ENCODE results near the gene GSTK1. TPM values are rescaled to one million over a fixed set of nuclear protein-coding genes. Genes with fewer than 3 reads are reported as not detected.

GSTK1 gene
- polyA plus RNA-seq, 1 of the 3 experiments (the other 2 are of a cell fraction) = 299 TPM

DNA sequence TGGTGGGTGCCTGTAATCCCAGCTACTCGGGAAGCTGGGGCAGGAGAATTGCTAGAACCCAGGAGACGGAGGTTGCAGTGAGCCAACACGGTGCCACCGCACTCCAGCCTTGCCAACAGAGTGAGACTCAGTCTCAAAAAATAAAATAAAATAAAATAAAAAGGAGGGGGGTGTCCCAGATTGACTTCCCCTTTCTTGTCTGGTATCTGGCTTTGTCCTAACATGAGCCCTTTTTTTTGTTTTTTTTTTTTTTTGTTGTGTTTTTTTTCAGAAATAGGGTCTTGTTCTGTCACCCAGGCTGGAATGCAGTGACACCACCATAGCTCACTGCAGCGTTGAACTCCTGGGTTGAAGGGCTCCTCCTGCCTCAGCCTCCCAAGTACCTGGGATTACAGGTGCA, 29.6 kb downstream of the GSTK1 start (continued):
- TF ChIP-seq EP300 (IDR thresholded peaks at IDR 0.05; ENCODE audit: borderline replicate concordance in 1 of 2, low read depth in 1 of 2, low read length in 1 of 2) (no peak), GATA2 (CRISPR knock-in tag; IDR thresholded peaks at IDR 0.05) (no peak)

DNA sequence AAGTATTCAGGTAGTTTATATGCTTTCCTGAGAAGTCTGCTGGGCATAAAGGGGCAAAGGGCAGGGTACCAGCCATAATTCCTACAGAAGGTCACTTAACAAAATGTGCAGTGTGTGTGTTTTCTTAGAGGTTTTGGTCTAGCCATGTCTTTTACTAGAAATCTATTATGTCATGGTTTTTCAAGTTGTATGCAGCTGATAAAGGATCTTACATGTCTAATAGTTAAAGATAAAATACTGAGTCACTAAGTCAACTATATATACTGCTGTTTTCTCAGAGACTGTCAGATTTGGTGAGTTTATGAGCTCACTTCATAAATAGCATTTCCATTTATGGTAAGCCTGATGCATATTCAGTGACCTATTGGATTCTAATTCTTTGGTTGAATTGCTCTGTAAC, 32.6 kb downstream of the GSTK1 start:
- H3K4me3 ChIP-seq (ENCODE audit: low read depth in 2 of 2, low read length in 1 of 2) = no peak overlapping the region
- H2AFZ ChIP-seq (ENCODE audit: low read depth) = no peak overlapping the region
- no peak for DNase-seq
- peaks cover 18% of the 10 kb centered on the region for H4K20me1 ChIP-seq (ENCODE audit: insufficient read depth)
- CTCF ChIA-PET = interaction anchor here (1.1 to 7.0 kb wide), 7 partner anchors 9 to 81 kb away, joined by 3 to 60 read pairs (median 5); partner anchors contain the start of gene GSTK1
- no peaks in the 10 kb centered on the region for H3K9me3 ChIP-seq
- H3K9me2 ChIP-seq = no peaks in the 10 kb centered on the region
- POLR2A ChIA-PET = no interaction called here
- H3K9ac ChIP-seq = no peak overlapping the region
- no peak for TF ChIP-seq SIN3A (IDR thresholded peaks at IDR 0.05; ENCODE audit: borderline replicate concordance, low read depth, low read length)
- peak; percentile 21; the same call in 1 of the 2 replicates for TF ChIP-seq FOSL2 (IDR thresholded peaks at IDR 0.05; ENCODE audit: borderline replicate concordance, low read depth)
- TF ChIP-seq, protein P1, sequence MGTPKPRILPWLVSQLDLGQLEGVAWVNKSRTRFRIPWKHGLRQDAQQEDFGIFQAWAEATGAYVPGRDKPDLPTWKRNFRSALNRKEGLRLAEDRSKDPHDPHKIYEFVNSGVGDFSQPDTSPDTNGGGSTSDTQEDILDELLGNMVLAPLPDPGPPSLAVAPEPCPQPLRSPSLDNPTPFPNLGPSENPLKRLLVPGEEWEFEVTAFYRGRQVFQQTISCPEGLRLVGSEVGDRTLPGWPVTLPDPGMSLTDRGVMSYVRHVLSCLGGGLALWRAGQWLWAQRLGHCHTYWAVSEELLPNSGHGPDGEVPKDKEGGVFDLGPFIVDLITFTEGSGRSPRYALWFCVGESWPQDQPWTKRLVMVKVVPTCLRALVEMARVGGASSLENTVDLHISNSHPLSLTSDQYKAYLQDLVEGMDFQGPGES (IDR thresholded peaks at IDR 0.05; ENCODE audit: low read depth, low read length) = no peak
- TF ChIP-seq JUND (IDR thresholded peaks at IDR 0.05) = peak; percentile 51; the same call in 1 of the 2 replicates
- no peak for TF ChIP-seq NRF1 (IDR thresholded peaks at IDR 0.05; ENCODE audit: low read depth, low read length)
- TF ChIP-seq, protein P2, sequence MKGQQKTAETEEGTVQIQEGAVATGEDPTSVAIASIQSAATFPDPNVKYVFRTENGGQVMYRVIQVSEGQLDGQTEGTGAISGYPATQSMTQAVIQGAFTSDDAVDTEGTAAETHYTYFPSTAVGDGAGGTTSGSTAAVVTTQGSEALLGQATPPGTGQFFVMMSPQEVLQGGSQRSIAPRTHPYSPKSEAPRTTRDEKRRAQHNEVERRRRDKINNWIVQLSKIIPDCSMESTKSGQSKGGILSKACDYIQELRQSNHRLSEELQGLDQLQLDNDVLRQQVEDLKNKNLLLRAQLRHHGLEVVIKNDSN (IDR thresholded peaks at IDR 0.05; ENCODE audit: borderline replicate concordance, low read depth) = no peak
- TF ChIP-seq, protein P3, sequence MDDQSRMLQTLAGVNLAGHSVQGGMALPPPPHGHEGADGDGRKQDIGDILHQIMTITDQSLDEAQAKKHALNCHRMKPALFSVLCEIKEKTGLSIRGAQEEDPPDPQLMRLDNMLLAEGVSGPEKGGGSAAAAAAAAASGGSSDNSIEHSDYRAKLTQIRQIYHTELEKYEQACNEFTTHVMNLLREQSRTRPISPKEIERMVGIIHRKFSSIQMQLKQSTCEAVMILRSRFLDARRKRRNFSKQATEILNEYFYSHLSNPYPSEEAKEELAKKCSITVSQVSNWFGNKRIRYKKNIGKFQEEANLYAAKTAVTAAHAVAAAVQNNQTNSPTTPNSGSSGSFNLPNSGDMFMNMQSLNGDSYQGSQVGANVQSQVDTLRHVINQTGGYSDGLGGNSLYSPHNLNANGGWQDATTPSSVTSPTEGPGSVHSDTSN (IDR thresholded peaks at IDR 0.05) = peak; percentile 57; the same call in 1 of the 2 replicates
- no peak for TF ChIP-seq SMC3 (IDR thresholded peaks at IDR 0.05; ENCODE audit: low read depth, low read length)
- no peak for TF ChIP-seq GABPA (IDR thresholded peaks at IDR 0.05; ENCODE audit: low read depth)
- no peak for TF ChIP-seq MEF2A (IDR thresholded peaks at IDR 0.05; ENCODE audit: borderline replicate concordance, low read depth)
- H3K36me3 ChIP-seq (replicated peaks in 1 of 2; ENCODE audit: control insufficient read depth in 1 of 2, insufficient read depth in 2 of 2, low read length in 1 of 2) = peaks cover 84 to 97% of the 10 kb centered on the region in 2 experiments
- H3K4me2 ChIP-seq = 0 out of 2 replicates have a peak overlapping the region, but pooled peaks have one; percentile 38
- peaks cover 0 to 28% of the 10 kb centered on the region in 2 experiments; a peak in 2 of 4 replicates for H3K4me1 ChIP-seq (ENCODE audit: control insufficient read depth in 1 of 2, insufficient read depth in 2 of 2, low read depth in 1 of 2, low read length in 1 of 2)
- H3K79me2 ChIP-seq (ENCODE audit: insufficient read depth) = peaks cover 51% of the 10 kb centered on the region
- H3K27ac ChIP-seq (ENCODE audit: low read depth in 2 of 2, low read length in 1 of 2) = peak overlapping the region in 1 of 2 experiments; percentile 59; a peak in 2 of 4 replicates
- H3K27me3 ChIP-seq (ENCODE audit: insufficient read depth) = no peaks in the 10 kb centered on the region
- peaks cover 32% of the 10 kb centered on the region for H3F3A ChIP-seq (replicated peaks; ENCODE audit: insufficient read depth)

DNA sequence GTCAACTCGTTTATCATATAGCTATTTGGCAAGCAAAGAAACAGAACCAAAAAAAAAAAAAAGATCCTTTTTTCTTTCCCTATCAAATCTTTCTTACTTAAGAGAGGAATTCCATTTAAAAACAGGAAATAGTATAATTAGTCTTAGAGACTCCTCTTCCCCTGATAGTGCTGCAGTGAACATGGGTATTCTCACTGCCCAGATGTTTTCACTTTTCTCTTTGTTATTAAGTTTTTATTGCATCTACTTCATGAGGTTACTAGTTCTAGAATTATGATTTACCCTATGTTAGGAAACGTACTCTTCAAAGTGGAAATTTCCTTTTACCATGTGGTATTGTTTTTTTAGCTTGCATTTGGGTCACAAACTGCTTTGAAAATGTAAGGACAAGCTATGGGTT, 33.4 kb downstream of the GSTK1 start:
- POLR2A ChIA-PET = interaction anchor here (0.7 kb wide), 1 partner anchor 8 kb away, joined by 4 read pairs; the partner anchor contains the start of gene CASP2
- Histone ChIP-seq H3F3A (replicated peaks; ENCODE audit: insufficient read depth) (peaks cover 30% of the 10 kb centered on the region), H3K27ac (ENCODE audit: low read depth in 2 of 2, low read length in 1 of 2) (peak overlapping the region in 1 of 2 experiments; percentile 59; a peak in 1 of 4 replicates), H3K4me3 (ENCODE audit: low read depth in 2 of 2, low read length in 1 of 2) (no peak overlapping the region), H3K4me2 (peak overlapping the region; percentile 9; the same call in 1 of the 2 replicates), H2AFZ (ENCODE audit: low read depth) (no peak overlapping the region), H3K9me2 (no peaks in the 10 kb centered on the region), H3K9ac (no peak overlapping the region), H3K9me3 (no peaks in the 10 kb centered on the region), H3K27me3 (ENCODE audit: insufficient read depth) (no peaks in the 10 kb centered on the region), H3K79me2 (ENCODE audit: insufficient read depth) (peaks cover 43% of the 10 kb centered on the region), H3K36me3 (replicated peaks in 1 of 2; ENCODE audit: control insufficient read depth in 1 of 2, insufficient read depth in 2 of 2, low read length in 1 of 2) (peaks cover 84 to 99% of the 10 kb centered on the region in 2 experiments), H4K20me1 (ENCODE audit: insufficient read depth) (peaks cover 16% of the 10 kb centered on the region), H3K4me1 (ENCODE audit: control insufficient read depth in 1 of 2, insufficient read depth in 2 of 2, low read depth in 1 of 2, low read length in 1 of 2) (peaks cover 0 to 26% of the 10 kb centered on the region in 2 experiments; a peak in 2 of 4 replicates)
- 68% methylated on average over 2 of the region's 2 CpGs for WGBS (ENCODE audit: low lambda C conversion rate)
- TF ChIP-seq FOXJ3 (CRISPR knock-in tag; IDR thresholded peaks at IDR 0.05) (no peak), RAD21 (IDR thresholded peaks at IDR 0.05; ENCODE audit: low read length) (no peak), EP300 (IDR thresholded peaks at IDR 0.05; ENCODE audit: borderline replicate concordance in 1 of 2, low read depth in 1 of 2, low read length in 1 of 2) (no peak), GABPA (IDR thresholded peaks at IDR 0.05; ENCODE audit: low read depth) (no peak), MEF2A (IDR thresholded peaks at IDR 0.05; ENCODE audit: borderline replicate concordance, low read depth) (no peak), MXI1 (IDR thresholded peaks at IDR 0.05; ENCODE audit: low read depth, low read length) (no peak), GATA2 (CRISPR knock-in tag; IDR thresholded peaks at IDR 0.05) (no peak), TAF1 (IDR thresholded peaks at IDR 0.05; ENCODE audit: borderline replicate concordance, low read depth, low read length) (no peak), EZH2phosphoT487 (IDR thresholded peaks at IDR 0.05; ENCODE audit: borderline replicate concordance, low read depth) (no peak), TEAD4 (IDR thresholded peaks at IDR 0.05; ENCODE audit: borderline replicate concordance, insufficient read depth) (no peak), NFIC (IDR thresholded peaks at IDR 0.05; ENCODE audit: borderline replicate concordance) (no peak)
- TF ChIP-seq, protein P4, sequence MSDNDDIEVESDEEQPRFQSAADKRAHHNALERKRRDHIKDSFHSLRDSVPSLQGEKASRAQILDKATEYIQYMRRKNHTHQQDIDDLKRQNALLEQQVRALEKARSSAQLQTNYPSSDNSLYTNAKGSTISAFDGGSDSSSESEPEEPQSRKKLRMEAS (IDR thresholded peaks at IDR 0.05; ENCODE audit: low read depth) = no peak
- no peak for DNase-seq
- CTCF ChIA-PET = interaction anchor here (0.7 to 7.0 kb wide), 9 partner anchors 9 to 331 kb away, joined by 3 to 60 read pairs (median 3); partner anchors contain the start of gene GSTK1
